ENCODE measurements around the gene PARP16.

GRCh38 chr15:65231306-65231705, 55.4 kb downstream of the PARP16 start:
- TF ChIP-seq SOX15 (CRISPR knock-in tag; IDR thresholded peaks at IDR 0.05): no peak
- no peak for TF ChIP-seq CTCF (IDR thresholded peaks at IDR 0.05)
- TF ChIP-seq FOXP1 (CRISPR knock-in tag; IDR thresholded peaks at IDR 0.05; ENCODE audit: borderline replicate concordance): no peak
- TF ChIP-seq NR2C2 (CRISPR knock-in tag; IDR thresholded peaks at IDR 0.05): no peak
- no peak for TF ChIP-seq SP1 (CRISPR knock-in tag; conservative IDR thresholded peaks at IDR 0.05)
- TF ChIP-seq MAX (CRISPR knock-in tag; IDR thresholded peaks at IDR 0.05): no peak
- TF ChIP-seq USF1 (CRISPR knock-in tag; IDR thresholded peaks at IDR 0.05): no peak
- no peak for TF ChIP-seq SMAD4 (CRISPR knock-in tag; IDR thresholded peaks at IDR 0.05)
- no peak for TF ChIP-seq ZNF121 (CRISPR knock-in tag; IDR thresholded peaks at IDR 0.05)
- no peak for TF ChIP-seq FOXK1 (CRISPR knock-in tag; IDR thresholded peaks at IDR 0.05)
